OCI-LY7 (cell line): ENCODE measurements around the gene HNRNPL.

Experiments used
- CTCF ChIP-seq: fragments of 200-600 bp; sonication (generic); conservative IDR thresholded peaks from 2 replicates; pipeline ENCODE4 v1.5.1; 2014; ENCODE audit warnings: mild to moderate bottlenecking, antibody characterized with exemption, low read length, moderate library complexity, mixed read lengths
- EZH2phosphoT487 ChIP-seq: fragments of 200-600 bp; sonication (generic); IDR thresholded peaks from 2 replicates; pipeline ENCODE4 v1.6.1; 2018; ENCODE audit warnings: low read depth, borderline replicate concordance, mild to moderate bottlenecking, mixed run types, antibody characterized with exemption, low read length, moderate library complexity, mixed read lengths

- TF ChIP-seq CTCF, result no peak
- TF ChIP-seq EZH2phosphoT487, result no peak
Measured at GRCh38 chr19:38841787-38842438, 7.9 kb downstream of the HNRNPL start.
